GM12878 (cell line): ENCODE measurements around the gene ANO1.

Source experiments
- BHLHE40 ChIP-seq, 2 experiments: fragments of 450-650 bp in 1 of 2; IDR thresholded peaks; 2 replicates each; pipeline ENCODE4 v1.6.1; 2011 to 2017; ENCODE audit warnings: low read depth in 2 of 2, borderline replicate concordance in 1 of 2, improper control_type of control experiment in 1 of 2, low read length in 1 of 2, mild to moderate bottlenecking in 1 of 2
- CEBPB ChIP-seq, 2 experiments: fragments of 150-350 bp in 1 of 2; IDR thresholded peaks; 2 replicates each; pipeline ENCODE4 v1.6.1; 2012 to 2014; ENCODE audit warnings: low read depth in 2 of 2, low read length in 2 of 2, borderline replicate concordance in 1 of 2, inconsistent platforms in 1 of 2
- EP300 ChIP-seq, 2 experiments: fragments of 150-350 bp in 1 of 2; IDR thresholded peaks; 2 replicates each; pipeline ENCODE4 v1.6.1; 2011 to 2012; ENCODE audit warnings: low read depth in 2 of 2, low read length in 2 of 2, borderline replicate concordance in 1 of 2, improper control_type of control experiment in 1 of 2, inconsistent platforms in 1 of 2; ENCODE audit not compliant: control insufficient read depth in 1 of 2
- HDAC2 ChIP-seq: fragments of 200-600 bp; sonication (generic); IDR thresholded peaks from 2 replicates; pipeline ENCODE4 v1.6.1; 2017
- NRF1 ChIP-seq: conservative IDR thresholded peaks from 2 replicates; pipeline ENCODE4 v1.6.1; 2011; ENCODE audit warnings: mild to moderate bottlenecking, low read depth, low read length, improper control_type of control experiment
- POLR2AphosphoS5 ChIP-seq: IDR thresholded peaks from 2 replicates; pipeline ENCODE4 v1.6.1; 2011; ENCODE audit warnings: mild to moderate bottlenecking, low read length, inconsistent platforms
- SREBF2 ChIP-seq: IDR thresholded peaks from 2 replicates; pipeline ENCODE4 v1.6.1; 2012; ENCODE audit warnings: mild to moderate bottlenecking, low read length
- ZNF24 ChIP-seq: fragments of 450-650 bp; IDR thresholded peaks from 2 replicates; pipeline ENCODE4 v1.6.1; 2017; ENCODE audit warnings: antibody characterized with exemption, mild to moderate bottlenecking
- TF ChIP-seq, protein P1 (sequence below), 3 experiments: IDR thresholded peaks in 2 of 3; conservative IDR thresholded peaks in 1 of 3; 2 replicates each; pipeline ENCODE4 v1.5.1; 2011; ENCODE audit warnings: low read depth in 3 of 3, low read length in 3 of 3, mild to moderate bottlenecking in 3 of 3, control low read depth in 2 of 3, moderate library complexity in 2 of 3, inconsistent platforms in 1 of 3, mixed read lengths in 1 of 3; ENCODE audit not compliant: control insufficient read depth in 2 of 3, insufficient read depth in 1 of 3; ENCODE audit errors: extremely low read depth in 1 of 3
- TF ChIP-seq, protein P2 (sequence below): IDR thresholded peaks from 2 replicates; pipeline ENCODE4 v1.6.1; 2012; ENCODE audit warnings: improper control_type of control experiment, low read depth, low read length; ENCODE audit not compliant: insufficient replicate concordance

DNA sequence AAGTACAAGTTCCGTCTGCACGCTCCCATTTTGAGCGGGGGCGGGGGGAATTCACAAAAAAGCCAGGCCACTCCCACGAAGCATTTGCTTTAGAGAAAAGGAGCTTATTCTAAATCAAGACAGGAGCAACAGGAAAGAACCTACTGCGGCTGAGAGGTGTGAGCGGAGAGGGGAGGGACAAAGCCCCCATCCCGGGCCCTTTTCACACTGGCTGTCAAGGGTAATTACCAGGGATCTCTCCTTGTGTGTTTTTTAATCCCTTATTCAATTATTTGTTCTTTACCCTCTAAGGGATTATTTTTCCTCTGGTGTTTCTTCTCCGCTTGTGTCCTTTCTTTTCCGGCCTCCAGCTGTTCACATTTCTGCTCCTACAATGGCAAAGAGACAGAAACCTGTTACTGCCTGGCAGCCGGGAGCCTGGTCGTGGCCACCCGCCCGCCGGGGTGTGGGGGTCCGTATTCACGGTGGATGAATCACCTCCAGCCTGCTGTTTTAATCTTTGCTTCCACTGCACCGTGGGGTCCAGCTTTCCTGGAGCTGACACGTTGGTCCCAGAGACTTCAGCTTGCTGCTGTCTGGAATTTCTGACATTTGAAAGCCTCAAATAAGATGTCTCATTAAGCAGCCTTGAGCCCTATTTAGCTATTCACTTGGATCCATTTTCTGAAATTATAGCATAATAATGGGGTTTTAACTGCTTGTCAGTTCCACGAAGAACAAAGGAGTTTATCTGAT, 63.5 kb downstream of the ANO1 start:
- TF ChIP-seq HDAC2 (no peak), SREBF2 (no peak), POLR2AphosphoS5 (no peak), EP300 (IDR thresholded peaks at IDR 0.05; ENCODE audit: borderline replicate concordance in 1 of 2, control insufficient read depth in 1 of 2, low read depth in 2 of 2, low read length in 2 of 2) (no peak), CEBPB (IDR thresholded peaks at IDR 0.05; ENCODE audit: borderline replicate concordance in 1 of 2, low read depth in 2 of 2, low read length in 2 of 2) (no peak), NRF1 (no peak), BHLHE40 (IDR thresholded peaks at IDR 0.05; ENCODE audit: borderline replicate concordance in 1 of 2, low read depth in 2 of 2, low read length in 1 of 2) (no peak), ZNF24 (no peak)
- TF ChIP-seq, protein P1, sequence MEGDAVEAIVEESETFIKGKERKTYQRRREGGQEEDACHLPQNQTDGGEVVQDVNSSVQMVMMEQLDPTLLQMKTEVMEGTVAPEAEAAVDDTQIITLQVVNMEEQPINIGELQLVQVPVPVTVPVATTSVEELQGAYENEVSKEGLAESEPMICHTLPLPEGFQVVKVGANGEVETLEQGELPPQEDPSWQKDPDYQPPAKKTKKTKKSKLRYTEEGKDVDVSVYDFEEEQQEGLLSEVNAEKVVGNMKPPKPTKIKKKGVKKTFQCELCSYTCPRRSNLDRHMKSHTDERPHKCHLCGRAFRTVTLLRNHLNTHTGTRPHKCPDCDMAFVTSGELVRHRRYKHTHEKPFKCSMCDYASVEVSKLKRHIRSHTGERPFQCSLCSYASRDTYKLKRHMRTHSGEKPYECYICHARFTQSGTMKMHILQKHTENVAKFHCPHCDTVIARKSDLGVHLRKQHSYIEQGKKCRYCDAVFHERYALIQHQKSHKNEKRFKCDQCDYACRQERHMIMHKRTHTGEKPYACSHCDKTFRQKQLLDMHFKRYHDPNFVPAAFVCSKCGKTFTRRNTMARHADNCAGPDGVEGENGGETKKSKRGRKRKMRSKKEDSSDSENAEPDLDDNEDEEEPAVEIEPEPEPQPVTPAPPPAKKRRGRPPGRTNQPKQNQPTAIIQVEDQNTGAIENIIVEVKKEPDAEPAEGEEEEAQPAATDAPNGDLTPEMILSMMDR (IDR thresholded peaks at IDR 0.05 in 2 of 3, conservative IDR thresholded peaks at IDR 0.05 in 1 of 3; ENCODE audit: control insufficient read depth in 2 of 3, extremely low read depth in 1 of 3, insufficient read depth in 1 of 3, low read depth in 3 of 3, low read length in 3 of 3): no peak
- TF ChIP-seq, protein P2, sequence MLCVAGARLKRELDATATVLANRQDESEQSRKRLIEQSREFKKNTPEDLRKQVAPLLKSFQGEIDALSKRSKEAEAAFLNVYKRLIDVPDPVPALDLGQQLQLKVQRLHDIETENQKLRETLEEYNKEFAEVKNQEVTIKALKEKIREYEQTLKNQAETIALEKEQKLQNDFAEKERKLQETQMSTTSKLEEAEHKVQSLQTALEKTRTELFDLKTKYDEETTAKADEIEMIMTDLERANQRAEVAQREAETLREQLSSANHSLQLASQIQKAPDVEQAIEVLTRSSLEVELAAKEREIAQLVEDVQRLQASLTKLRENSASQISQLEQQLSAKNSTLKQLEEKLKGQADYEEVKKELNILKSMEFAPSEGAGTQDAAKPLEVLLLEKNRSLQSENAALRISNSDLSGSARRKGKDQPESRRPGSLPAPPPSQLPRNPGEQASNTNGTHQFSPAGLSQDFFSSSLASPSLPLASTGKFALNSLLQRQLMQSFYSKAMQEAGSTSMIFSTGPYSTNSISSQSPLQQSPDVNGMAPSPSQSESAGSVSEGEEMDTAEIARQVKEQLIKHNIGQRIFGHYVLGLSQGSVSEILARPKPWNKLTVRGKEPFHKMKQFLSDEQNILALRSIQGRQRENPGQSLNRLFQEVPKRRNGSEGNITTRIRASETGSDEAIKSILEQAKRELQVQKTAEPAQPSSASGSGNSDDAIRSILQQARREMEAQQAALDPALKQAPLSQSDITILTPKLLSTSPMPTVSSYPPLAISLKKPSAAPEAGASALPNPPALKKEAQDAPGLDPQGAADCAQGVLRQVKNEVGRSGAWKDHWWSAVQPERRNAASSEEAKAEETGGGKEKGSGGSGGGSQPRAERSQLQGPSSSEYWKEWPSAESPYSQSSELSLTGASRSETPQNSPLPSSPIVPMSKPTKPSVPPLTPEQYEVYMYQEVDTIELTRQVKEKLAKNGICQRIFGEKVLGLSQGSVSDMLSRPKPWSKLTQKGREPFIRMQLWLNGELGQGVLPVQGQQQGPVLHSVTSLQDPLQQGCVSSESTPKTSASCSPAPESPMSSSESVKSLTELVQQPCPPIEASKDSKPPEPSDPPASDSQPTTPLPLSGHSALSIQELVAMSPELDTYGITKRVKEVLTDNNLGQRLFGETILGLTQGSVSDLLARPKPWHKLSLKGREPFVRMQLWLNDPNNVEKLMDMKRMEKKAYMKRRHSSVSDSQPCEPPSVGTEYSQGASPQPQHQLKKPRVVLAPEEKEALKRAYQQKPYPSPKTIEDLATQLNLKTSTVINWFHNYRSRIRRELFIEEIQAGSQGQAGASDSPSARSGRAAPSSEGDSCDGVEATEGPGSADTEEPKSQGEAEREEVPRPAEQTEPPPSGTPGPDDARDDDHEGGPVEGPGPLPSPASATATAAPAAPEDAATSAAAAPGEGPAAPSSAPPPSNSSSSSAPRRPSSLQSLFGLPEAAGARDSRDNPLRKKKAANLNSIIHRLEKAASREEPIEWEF: no peak
